HG03521 (cell line): Measurements from ENCODE around the gene PRSS22.
A peak's percentile ranks its signal among the peaks of the same experiment; 100 is the strongest.

Source experiments
- ATAC-seq: cut with Tn5 transposase; IDR thresholded peaks from one replicate; pipeline ENCODE4 v1.9.1; 2021; ENCODE audit warnings: mild to moderate bottlenecking, moderate library complexity; ENCODE audit not compliant: unreplicated experiment

PRSS22 gene

DNA sequence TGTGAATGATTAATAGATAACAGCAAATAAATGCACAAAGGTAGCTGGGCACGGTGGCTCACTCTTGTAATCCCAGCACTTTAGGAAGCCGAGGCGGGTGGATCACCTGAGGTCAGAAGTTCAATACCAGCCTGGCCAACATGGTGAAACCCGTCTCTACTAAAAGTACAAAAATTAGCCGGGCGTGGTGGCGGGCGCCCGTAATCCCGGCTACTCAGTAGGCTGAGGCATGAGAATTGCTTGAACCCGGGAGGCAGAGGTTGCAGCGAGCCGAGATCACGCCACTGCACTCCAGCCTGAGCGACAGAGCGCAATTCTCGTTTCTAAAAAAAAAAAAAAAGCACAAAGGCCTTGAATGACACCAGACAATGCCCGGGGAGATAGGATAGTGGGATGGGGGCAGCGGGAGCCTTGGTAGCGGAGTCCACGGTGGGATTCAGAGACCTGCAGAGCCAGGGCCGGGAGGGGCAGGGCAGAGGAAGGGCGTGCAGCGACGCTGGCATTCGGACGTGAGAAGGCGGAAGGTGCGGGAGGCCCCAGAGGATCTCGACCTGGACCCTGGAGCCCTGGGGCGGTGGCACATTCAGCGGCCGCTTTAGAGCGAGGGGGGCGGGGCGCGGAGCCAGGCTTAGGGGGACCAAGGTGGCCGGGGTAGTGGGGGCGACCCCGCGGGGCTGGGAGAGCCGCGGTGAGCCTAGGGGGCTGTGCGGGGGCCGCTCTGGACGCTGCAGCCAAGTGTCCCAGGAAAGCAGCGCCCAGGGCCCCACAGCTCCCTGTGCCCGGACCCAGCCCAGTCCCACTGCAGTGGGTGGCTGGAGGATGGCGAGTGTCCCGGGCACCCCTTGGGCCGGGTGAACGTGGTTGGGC lies 24.0 kb upstream of the PRSS22 start:
- ATAC-seq, result no peak

DNA sequence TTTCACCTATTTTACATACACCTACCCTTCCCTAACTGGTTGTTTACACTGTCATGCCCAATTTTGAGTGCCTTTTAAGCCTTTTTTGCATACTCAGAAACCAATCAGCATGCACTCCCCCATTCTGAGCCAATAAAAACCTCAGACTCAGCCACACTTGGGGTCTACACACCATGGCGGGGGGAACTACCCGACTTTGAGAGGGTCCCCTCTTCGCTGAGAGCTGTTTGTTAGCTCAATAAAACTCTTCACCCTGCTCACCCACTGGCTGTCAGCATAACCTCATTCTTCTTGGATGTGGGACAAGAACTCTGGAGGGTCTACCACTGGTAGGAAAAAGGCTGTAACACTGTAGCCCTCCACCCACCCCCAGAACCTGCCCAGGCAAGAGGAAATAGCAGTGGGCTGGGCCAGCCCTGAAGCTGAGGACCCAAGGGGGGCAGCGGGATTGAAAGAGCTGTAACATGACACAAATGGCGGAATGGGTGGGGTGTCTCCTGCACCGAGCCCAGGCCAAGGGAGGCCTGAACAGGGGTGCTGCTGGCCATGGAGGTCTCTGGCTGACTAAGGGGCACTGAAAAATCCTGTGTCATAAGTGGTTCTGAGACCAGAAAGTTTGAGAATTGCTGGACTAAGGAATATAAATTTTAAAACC lies 22.0 kb upstream of the PRSS22 start:
- ATAC-seq, result no peak

DNA sequence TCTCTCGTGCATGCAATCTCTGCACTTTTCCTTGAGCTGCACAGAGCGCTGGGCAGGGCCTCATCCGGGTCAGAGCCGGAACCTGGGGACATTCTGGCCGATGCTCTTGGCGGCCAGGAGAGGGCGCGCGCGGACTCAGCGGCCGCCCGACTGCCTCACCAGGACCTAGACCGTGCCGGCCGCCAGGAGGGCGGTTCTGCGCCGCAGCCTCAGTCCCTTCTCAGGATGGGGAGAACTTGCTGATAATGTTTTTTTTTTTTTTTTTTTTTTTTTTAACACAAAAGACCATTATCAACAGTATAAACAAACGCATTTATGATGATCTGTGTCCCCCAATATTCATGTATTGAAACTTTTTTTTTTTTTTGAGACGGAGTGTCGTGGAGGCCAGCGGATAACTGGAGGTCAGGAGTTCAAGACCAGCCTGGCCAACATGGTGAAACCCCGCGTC lies 17.0 kb upstream of the PRSS22 start:
- peak; percentile 73 for ATAC-seq

DNA sequence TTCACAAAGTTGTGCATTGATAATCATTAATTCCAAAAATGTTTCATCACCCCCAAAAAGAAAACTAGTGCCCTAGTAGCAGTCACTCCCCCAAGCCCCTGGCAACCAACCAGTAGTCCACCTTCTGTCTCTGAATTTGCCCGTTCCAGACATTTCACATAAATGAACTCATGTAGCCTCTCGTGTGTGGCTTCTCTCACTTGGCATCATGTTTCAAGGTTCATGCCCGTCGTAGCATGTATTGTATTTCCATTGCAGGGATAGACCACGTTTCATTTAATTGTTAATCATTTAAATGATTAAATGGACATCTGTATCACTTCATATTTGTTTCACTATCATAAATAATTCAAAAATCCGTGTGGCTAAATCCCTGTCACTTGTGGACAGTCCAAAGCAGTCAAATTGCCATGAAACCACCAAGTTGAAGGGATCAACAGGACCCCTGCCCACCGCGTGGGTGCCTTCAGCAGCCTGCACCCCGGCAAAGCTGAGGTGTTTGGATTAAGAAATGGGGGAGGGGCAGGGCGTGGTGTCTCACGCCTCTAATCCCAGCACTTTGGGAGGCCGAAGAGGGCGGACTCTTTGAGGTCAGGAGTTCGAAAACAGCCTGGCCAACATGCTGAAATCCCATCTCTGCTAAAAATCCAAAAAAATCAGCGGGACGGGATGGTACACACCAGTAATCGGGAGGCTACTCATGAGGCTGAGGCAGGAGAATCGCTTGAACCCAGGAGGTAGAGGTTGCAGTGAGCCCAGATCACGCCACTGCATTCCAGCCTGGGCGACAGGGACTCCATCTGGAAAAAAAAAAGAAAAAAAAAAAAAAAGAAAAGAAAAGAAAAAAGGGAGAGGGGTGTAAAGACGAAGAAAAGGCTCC lies 16.3 kb upstream of the PRSS22 start:
- no peak for ATAC-seq

DNA sequence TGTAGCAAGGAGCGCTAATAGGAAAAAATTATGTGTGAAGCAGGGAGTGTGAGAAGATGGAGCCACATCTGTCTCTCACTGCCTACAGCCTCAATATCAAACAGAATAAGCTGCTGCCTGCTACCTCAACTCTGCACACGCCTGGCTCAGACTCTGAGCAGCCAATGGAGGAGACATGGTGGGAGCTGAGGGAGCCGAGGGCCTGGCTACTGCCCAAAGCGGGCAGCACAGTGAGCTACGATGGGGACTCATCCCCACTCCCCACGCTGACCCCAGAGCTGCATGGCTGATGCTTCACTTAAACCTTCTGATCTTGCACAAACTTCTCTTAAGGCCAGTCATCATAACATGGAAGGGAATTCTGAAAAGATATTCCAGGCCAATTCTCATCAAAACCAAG lies 14.0 kb upstream of the PRSS22 start:
- ATAC-seq, result no peak

DNA sequence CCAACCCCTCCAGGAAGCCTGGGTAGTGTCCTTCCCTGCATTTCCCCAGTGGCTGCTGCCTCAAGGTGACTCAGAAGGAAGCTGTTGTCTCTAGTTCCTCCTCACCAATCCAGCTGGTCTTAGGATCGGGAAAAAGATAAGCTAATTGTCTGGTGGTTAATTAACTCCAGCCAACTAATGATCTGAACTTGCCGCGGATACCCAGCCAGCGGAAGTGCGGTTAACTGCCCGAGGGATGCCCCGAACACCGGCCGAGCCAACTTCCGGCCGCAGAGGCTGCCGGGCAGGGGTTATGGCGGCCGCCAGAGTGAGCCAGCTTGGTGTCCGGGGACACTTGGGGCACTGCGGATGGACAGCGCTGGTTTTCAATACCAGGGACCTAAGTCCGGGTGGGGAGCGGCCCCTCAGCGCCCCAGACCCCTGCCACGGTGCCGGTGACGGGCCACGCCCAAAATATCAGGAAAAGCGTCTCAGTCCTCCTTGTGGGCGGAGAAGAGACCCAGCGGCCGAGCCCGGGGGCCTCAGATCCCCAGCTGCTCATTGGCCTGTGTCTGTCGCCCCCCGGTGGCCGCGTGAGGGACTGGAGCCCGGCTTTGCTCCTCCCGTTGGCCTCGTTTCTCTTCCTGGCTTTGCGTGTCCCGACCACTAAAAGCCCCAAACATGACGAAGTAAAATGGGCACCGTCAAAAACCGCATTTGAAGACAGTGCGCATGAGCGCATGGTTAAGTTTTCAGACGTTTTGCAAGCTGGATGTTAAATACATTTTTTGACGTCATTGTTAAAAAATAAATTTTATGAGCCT lies 10.2 kb upstream of the PRSS22 start:
- peak; percentile 82 for ATAC-seq

DNA sequence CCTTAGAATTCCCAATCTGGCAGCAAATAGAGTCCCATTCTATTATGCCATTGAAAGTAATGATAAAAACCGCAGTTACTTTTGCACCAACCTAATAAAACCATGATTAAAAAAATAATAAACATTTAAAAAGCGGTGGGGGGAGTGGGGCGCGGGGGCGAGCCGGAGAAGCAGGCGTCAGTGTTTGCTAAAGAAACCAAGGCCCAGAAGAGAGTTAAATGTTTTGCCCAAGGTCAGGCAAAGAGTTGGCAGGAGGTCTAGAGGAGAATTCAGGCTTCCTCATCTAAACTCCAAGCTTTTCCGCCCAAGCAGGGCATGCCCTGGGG lies 9.7 kb upstream of the PRSS22 start:
- no peak for ATAC-seq

DNA sequence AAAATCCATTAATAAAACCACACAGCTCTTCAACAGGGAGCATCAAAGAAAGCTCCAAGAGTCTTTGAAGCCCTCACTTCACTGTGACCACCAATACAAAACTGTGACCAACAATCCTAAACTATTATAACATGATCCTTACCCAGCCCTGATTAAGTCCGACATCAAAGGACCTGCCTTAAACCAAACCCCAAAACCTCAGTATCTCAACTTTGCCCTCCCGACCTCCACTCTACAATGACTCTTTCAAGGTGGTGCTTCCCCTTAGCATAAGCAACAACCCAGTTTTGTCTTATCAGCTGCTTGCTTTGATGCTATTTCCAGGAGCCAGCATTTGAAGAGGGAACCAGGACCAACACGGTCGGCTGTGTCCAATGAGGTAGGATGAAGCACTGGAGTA lies 8.5 kb upstream of the PRSS22 start:
- no peak for ATAC-seq

DNA sequence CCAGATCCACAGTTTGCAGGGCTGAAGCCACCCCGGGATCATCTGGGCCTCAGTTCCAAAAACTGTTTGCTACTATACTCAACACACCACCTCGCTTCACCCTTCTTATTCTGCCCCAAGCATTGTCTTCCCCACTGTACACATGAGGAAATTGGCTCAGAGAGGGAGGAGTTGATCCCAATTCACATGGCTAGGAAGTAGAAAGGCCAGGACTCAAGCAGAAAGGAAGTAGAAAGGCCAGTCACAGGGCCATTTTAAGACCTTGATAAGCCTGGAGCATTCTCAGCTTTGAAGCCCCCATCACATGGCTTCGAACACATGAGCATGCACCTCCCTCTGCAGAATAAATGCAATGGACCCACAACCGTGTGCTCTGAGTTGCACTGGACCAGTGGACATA lies 7.7 kb upstream of the PRSS22 start:
- no peak for ATAC-seq

DNA sequence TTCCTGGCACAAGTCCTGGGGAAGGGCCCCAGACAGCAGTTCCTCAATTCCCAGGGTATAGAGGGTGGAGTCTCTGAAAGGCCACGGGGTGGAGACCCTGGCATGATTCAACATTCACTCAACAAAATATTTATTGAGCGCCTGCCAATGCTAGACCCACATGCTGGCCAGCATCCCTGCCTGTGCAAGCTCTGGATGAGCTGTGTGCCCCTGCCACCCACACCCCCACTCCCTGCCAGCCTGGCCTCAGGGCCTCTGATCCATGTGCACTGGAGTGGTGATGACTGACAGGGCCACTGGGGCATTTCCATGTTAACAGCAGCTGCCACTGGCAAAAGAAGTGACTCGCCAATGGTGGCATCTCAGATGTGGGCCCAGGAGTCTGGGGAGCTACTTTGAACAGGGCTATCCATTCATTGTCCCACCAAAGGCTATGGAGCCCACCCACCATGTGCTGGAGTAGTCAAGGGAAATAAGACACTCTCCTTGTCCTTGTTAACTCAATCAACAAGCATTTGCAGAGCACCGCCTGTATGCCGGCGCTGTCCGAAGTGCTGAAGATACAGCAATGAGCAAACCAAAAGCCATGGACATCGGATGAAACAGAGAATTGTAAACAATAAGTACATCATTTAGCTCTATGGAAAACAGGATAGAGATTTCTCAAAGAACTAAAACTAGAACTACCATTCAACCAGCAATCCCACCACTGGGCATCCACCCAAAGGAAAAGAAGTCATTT lies 3.0 kb upstream of the PRSS22 start:
- ATAC-seq, result no peak

DNA sequence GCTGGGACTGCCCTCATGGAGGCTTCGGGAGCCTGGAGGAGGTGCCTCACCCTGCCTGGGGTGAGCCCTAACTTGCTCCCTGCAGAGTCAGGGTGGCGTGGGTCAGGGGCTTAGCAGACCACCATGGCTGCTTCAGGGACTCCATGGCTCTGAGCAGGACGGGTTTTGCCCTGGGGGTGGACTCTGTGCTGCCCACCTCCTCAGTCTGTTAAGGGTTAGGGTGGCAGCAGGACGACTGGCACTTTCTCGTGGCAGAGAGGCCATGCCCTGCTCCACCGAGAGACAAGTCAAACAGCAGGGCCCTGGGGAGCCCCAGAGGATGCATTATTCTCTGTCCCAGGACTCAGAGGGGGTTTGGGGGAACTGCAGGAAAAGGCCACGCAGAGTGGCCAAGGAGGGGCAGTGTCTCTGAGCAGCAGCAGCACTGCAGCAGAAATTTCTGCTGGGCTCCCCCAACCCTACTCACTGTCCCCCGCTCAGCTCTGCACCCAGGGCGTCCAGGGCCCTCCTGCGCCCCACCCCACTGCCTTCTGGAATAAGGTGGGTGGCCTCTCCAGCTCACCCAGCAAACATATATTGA lies 1.8 kb upstream of the PRSS22 start:
- no peak for ATAC-seq

DNA sequence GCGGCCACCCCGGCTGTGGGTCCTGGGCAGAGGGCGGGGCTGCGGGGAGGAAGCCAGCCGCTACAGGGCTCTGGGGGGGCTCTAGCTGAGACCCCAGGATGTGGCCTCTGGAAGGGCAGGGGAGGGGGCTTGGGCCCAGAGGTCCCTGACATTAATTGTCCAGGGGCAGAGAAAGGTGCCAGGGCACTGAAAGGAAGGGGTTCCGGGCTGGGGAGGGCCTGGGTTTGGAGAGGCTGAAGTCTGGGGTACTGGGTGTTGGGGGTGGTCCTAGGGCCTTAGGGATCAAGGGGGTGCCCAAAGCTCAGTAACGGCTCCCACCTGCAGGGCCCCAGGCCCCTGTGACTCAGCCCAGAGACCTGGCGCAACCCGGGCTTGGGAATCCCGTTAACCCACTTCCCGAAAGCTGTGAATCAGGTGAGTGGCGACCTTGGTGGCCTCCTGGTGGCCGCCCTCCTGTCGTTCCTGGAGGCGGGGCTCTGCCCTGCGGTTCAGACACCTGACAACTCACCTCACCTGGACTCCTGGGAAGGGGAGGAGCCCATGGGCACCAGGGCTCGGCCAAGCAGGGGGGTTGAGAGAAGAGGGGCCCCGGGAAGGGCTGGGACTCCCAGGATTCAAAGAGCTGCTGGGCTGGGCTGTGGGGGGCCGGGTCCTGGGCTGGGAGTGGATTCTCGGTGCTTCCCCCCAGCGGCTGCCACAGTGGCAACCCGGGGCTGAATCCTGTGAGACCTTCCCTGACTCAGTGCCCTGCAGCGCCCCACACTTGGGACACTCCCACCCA lies 465 bp upstream of the PRSS22 start:
- ATAC-seq, result no peak

DNA sequence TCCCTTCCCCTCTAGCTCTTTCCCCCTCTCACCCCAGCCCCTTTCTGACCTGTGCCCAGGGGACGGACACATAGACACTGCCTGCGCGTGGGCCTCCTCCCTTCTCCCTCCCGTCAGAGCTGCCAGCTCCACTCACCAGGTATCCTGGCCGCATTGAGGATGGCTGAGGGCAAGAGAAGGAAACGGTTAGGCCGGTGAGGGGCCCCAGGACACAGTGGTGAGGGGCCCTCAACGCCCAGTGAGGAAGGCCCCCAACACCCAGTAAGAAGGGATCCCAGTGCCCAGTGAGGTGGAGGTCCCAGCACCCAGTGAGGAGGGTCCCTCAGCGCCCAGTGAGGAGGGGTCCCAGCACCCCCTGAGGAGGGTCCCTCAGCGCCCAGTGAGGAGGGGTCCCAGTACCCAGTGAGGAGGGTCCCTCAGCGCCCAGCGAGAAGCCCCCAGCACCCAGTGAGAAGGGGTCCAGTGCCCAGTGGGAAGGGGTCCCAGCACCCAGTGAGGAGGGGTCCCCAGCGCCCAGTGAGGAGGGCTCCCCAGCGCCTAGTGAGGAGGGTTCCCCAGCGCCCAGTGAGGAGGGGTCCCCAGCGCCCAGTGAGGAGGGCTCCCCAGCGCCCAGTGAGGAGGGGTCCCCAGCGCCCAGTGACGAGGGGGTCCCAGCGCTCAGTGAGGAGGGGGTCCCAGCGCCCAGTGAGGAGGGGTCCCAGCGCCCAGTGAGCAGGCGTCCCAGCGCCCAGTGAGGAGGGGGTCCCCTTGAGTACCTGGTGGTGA lies 1.1 kb downstream of the PRSS22 start:
- ATAC-seq, result no peak

DNA sequence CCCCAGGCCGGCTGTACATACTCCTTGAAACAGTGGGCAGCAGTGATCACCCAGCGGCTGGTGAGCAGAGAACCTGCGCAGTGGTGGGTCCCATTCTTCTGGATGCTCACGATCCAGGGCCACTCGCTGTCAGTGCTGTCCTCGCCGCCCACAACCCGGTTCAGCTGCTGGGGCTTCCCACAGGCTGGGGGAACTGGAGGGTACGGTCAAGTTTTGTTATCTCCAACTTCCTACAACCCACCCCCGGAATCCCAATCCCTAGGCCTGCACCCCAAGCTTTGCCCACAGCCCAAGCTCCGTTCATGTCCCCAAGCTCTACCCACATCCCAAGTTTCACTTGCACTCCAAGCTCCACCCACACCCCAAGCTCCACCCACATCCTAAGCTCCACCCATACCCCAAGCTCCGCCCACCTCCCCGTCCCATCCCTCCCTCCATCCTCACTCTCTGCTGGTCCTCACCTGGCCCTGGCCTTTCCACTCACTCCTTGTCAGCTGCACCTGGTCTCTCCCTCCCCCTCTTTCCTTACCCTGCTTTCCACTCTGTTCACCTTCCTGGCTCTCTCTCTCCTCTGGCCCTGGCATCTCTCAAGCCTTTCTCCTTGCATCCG lies 1.8 kb downstream of the PRSS22 start:
- no peak for ATAC-seq

DNA sequence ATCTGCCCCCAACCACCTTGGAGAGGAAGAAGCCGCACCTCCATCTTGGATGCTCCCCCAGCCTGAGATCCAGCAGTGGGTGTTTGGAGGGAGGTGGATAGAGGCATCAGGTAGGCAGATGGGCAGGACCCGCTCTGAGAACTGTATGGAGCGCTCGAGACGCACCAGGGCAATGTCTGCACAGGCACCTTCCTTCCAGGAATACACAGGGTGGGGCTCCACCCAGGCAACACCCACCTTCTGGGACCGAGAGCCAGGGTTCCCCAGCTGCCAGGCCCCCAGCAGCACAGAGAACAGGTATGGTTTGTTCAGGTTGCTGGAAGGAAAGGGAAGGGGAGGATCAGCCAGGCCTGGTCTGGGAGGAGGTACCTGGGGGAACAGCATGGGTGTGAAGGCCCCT lies 2.4 kb downstream of the PRSS22 start:
- no peak for ATAC-seq

DNA sequence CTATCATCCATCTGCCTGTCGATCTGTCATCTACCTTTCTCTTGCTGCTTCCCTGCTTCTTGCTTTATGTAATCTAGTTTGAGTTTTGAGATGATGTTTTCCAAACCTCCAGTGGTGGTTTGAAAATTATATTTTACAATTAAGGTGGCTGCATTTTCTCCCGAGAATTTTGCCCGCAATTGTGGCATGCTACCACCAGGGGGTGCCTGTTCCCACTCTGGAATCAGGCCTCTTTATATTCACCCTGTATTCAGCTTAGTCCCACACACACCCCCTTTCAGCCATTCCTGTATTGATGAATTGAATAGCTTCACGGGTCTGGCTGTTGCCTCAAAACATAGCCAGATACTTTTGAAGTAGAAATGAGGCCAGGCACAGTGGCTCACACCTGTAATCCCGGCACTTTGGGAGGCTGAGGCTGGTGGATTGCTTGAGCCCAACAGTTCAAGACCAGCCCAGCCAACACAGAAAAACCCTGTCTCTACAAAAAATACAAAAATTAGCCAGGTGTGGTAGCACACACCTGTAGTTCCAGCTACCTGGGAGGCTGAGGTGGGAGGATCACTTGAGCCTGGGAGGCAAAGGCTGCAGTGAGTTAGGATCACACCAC lies 3.2 kb downstream of the PRSS22 start:
- no peak for ATAC-seq

DNA sequence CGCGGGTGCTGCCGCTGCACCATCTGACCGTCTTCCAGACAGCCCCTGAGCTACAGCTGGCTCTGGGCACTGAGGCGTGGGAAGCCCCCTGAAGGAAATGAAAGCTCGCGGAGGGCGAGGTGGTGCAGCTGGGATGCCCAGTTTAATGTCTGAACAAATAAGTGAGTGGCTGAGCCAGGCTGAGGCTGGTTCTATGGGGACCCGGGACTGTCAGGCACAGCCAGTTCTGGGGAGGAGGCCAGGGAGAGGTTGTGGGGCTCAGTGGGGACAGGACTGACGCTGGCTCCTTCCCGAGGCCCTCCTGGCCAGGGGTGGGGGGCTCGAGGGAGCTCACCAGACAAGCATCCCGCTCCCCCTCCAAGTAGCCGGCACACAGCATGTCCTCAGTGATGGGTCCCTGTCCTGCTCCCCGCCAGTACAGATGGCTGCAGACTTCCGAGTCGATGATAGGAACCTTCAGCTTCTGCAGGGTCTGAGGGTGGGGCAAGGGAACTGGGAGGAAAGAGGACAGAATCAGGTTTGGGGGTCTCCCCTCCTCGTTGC lies 4.4 kb downstream of the PRSS22 start:
- no peak for ATAC-seq
